ENCODE measurements around the gene HSPB8. TPM values are rescaled to one million over a fixed set of nuclear protein-coding genes. Genes with fewer than 3 reads are reported as not detected.

HSPB8 gene
- total RNA-seq, 6 experiments from 2014 or later: 18.9 to 40.1 (median 22.2) TPM

DNA sequence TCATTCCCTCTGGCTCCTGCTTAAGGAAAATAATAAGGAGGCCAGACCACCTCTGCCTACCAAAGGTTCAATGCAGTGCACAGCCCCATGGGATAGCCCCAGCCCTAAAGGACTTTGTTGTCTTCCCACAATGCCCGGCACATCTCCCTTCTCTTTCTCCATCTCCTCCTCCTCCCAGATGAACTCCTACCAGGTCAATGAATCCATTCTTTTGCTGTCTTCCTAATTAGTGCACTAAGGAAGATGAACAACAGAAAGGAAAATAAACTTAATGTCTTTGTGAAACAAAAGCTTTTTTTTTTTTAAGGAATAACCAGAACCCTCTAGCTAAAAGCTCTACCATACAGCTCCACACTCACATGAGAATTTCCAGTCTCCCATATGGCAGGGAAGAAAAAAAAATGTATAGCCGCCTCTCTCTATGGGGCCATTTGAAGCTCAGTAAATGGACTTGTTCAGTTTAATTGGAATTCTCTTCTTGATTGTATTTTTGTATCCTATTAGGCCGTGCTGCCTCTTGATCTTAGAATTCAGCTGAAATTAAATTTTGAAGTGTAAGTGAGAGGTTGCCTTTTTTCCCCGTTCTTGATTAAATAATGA is 41.8 kb upstream of the HSPB8 start:
- Mint-ChIP-seq H3K4me3 (no peak overlapping the region), H3K27ac (no peak overlapping the region), H3K27me3 (ENCODE audit: insufficient read depth) (peaks cover 7% of the 10 kb centered on the region), H3K9me3 (peaks cover 15% of the 10 kb centered on the region), H3K36me3 (ENCODE audit: low read depth) (no peaks in the 10 kb centered on the region), H3K4me1 (ENCODE audit: low read depth) (no peaks in the 10 kb centered on the region)
- TF ChIP-seq, protein P1, sequence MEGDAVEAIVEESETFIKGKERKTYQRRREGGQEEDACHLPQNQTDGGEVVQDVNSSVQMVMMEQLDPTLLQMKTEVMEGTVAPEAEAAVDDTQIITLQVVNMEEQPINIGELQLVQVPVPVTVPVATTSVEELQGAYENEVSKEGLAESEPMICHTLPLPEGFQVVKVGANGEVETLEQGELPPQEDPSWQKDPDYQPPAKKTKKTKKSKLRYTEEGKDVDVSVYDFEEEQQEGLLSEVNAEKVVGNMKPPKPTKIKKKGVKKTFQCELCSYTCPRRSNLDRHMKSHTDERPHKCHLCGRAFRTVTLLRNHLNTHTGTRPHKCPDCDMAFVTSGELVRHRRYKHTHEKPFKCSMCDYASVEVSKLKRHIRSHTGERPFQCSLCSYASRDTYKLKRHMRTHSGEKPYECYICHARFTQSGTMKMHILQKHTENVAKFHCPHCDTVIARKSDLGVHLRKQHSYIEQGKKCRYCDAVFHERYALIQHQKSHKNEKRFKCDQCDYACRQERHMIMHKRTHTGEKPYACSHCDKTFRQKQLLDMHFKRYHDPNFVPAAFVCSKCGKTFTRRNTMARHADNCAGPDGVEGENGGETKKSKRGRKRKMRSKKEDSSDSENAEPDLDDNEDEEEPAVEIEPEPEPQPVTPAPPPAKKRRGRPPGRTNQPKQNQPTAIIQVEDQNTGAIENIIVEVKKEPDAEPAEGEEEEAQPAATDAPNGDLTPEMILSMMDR (IDR thresholded peaks at IDR 0.05): no peak
- no peak for DNase-seq

DNA sequence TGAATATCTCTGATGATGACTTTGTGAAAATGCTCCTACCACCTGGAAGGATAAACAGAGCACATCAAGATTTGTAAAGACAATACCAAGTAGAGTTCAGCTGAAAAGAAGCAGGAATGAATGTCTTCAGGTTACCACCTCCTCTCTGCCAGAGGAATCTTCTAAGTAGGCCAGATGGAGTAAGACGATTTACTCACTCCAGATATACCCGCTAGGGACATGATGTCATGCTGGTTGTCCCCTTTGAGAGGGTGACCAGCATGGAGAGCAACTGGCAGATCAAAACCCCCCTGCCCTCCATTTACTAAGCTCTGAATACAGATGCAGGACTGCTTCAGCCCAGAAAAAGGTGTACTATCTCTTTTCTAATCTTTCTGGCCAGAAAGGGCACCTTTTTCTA is 39.3 kb upstream of the HSPB8 start:
- Mint-ChIP-seq H3K4me1 (ENCODE audit: low read depth) (no peaks in the 10 kb centered on the region), H3K27ac (no peak overlapping the region), H3K9me3 (peaks cover 9% of the 10 kb centered on the region), H3K36me3 (ENCODE audit: low read depth) (no peaks in the 10 kb centered on the region), H3K4me3 (no peak overlapping the region), H3K27me3 (ENCODE audit: insufficient read depth) (peaks cover 7% of the 10 kb centered on the region)
- no peak for DNase-seq
- TF ChIP-seq, protein P1 (IDR thresholded peaks at IDR 0.05): no peak

DNA sequence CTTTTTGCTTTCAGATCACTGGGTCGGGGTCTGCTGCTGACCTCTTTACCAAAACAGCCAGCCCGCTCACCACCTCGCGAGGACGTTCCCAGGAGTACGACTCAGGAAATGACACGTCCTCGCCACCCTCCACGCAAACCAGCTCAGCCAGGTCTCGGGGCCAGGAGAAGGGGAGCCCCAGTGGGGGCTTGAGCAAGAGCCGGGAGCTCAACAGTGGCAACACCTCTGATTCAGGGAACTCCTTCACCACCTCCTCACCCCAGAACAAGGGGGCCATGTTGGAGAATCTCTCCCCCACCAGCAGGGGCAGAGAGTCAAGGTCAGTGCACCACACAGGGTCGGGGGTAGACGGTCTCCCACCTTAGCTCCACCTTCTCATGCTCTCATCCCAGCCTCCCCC is 33.4 kb upstream of the HSPB8 start:
- no peak overlapping the region for H3K27ac Mint-ChIP-seq
- no peak overlapping the region for H3K4me3 Mint-ChIP-seq
- DNase-seq: no peak
- no peaks in the 10 kb centered on the region for H3K4me1 Mint-ChIP-seq (ENCODE audit: low read depth)
- peaks cover 6% of the 10 kb centered on the region; the same call in 1 of the 2 replicates for H3K9me3 Mint-ChIP-seq
- H3K36me3 Mint-ChIP-seq (ENCODE audit: low read depth): no peaks in the 10 kb centered on the region
- H3K27me3 Mint-ChIP-seq (ENCODE audit: insufficient read depth): peaks cover 2% of the 10 kb centered on the region
- TF ChIP-seq, protein P1 (IDR thresholded peaks at IDR 0.05): no peak

DNA sequence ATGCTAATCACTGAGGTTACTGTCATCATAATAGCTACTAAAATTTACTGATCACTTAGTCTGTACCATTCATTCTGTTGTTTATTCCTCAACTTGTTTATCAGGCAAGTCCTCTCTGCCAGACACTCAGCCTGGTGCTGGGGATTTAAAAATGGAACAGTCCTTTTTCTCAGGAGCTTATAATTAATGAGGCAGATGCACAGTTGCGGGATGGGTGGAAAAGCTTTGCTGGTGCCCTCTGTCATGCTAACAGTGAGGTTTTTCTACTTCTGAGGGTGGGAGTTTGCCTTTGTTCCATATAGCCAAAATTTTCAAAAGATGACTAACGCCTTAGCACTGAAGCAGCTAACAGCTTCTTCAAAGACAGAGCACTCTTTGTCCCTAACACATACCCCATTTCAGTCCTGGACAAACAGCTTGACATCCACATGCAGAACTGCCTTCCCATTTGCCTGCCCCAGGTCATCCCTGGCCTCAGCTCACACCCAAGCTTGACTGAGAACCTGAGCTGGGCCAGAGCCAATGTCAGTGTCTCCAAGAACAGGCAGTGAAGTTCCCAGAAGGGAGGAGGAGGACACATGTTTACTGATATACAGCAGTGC is 30.8 kb upstream of the HSPB8 start:
- Mint-ChIP-seq H3K36me3 (ENCODE audit: low read depth) (no peaks in the 10 kb centered on the region), H3K27me3 (ENCODE audit: insufficient read depth) (peaks cover 2% of the 10 kb centered on the region), H3K9me3 (peaks cover 13% of the 10 kb centered on the region; the same call in 1 of the 2 replicates), H3K27ac (no peak overlapping the region), H3K4me1 (ENCODE audit: low read depth) (no peaks in the 10 kb centered on the region), H3K4me3 (no peak overlapping the region)
- DNase-seq: no peak
- TF ChIP-seq, protein P1 (IDR thresholded peaks at IDR 0.05): no peak

DNA sequence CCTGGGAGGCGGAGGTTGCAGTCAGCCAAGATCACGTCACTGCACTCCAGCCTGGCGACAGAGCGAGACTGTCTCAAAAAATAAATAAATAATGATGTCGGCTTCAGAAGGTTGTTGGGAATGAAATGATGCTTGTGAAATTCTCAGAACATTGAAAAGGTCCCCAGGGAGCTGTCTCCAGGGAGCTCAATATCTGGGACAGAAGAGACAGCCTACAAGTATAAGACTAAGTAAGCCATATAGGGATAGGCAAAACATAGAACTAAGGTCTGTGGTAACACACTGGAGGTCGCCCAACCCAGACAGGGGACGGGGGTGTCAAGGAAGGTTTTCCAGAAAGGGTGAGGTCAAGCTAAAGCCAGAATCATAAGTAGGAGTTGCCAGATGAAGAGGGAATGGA is 29.5 kb upstream of the HSPB8 start:
- peaks cover 13% of the 10 kb centered on the region for H3K9me3 Mint-ChIP-seq
- no peaks in the 10 kb centered on the region for H3K4me1 Mint-ChIP-seq (ENCODE audit: low read depth)
- H3K4me3 Mint-ChIP-seq: no peak overlapping the region
- DNase-seq: no peak
- peaks cover 4% of the 10 kb centered on the region for H3K27me3 Mint-ChIP-seq (ENCODE audit: insufficient read depth)
- H3K27ac Mint-ChIP-seq: no peak overlapping the region
- TF ChIP-seq, protein P1 (IDR thresholded peaks at IDR 0.05): no peak
- no peaks in the 10 kb centered on the region for H3K36me3 Mint-ChIP-seq (ENCODE audit: low read depth)

All from HFFc6 (cell line).